Ectodermal cell (in vitro differentiated cells): Measurements from ENCODE around the gene CPA1.

Source experiments
- H3K27ac ChIP-seq: 2 replicates; pipeline ENCODE4 v1.7.0; 2013; ENCODE audit warnings: mild to moderate bottlenecking, low read depth, low read length; ENCODE audit not compliant: insufficient read depth, poor library complexity, severe bottlenecking
- H3K27me3 ChIP-seq: 2 replicates; pipeline ENCODE4 v1.7.0; 2013; ENCODE audit warnings: mild to moderate bottlenecking, low read length; ENCODE audit not compliant: insufficient read depth, control insufficient read depth, poor library complexity, severe bottlenecking
- H3K36me3 ChIP-seq: one replicate; pipeline ENCODE4 v1.7.0; 2013; ENCODE audit warnings: low read length; ENCODE audit not compliant: control insufficient read depth, insufficient read depth
- H3K4me1 ChIP-seq: one replicate; pipeline ENCODE4 v1.7.0; 2013; ENCODE audit warnings: low read length; ENCODE audit not compliant: control insufficient read depth, insufficient read depth
- H3K4me3 ChIP-seq: 2 replicates; pipeline ENCODE4 v1.7.0; 2013; ENCODE audit warnings: low read depth, low read length, control low read depth; ENCODE audit not compliant: insufficient read depth
- H3K9me3 ChIP-seq: 2 replicates; pipeline ENCODE4 v1.7.0; 2013; ENCODE audit warnings: mild to moderate bottlenecking, low read length, moderate library complexity; ENCODE audit not compliant: control insufficient read depth
- WGBS, 2 experiments: methylation state at CpG; one replicate each; pipeline ENCODE4 v1.1.7; 2013; ENCODE audit warnings: missing lambda C conversion rate in 2 of 2; 5-methylcytosine and 5-hydroxymethylcytosine counted together

The CPA1 gene

GRCh38 chr7:130356121-130356875, 24.0 kb upstream of the CPA1 start:
- 44 to 49% methylated on average over 8 to 9 of the region's 9 CpGs for WGBS, 2 experiments
- peak overlapping the region; percentile 87 for H3K27ac ChIP-seq
- H3K4me3 ChIP-seq, result no peak overlapping the region
- no peaks in the 10 kb centered on the region for H3K36me3 ChIP-seq
- H3K4me1 ChIP-seq, result peaks cover 37% of the 10 kb centered on the region
- no peaks in the 10 kb centered on the region for H3K27me3 ChIP-seq
- no peaks in the 10 kb centered on the region for H3K9me3 ChIP-seq

- 87 to 90% methylated on average over 15 to 16 of the region's 16 CpGs for WGBS, 2 experiments
- no peaks in the 10 kb centered on the region for H3K9me3 ChIP-seq
- no peak overlapping the region for H3K4me3 ChIP-seq
- no peaks in the 10 kb centered on the region for H3K27me3 ChIP-seq
- H3K4me1 ChIP-seq, result peaks cover 30% of the 10 kb centered on the region
- H3K27ac ChIP-seq, result peak overlapping the region; percentile 87
- no peaks in the 10 kb centered on the region for H3K36me3 ChIP-seq
Observed at GRCh38 chr7:130356876-130357611, 23.2 kb upstream of the CPA1 start.

- H3K4me3 ChIP-seq, result no peak overlapping the region
- no peak overlapping the region for H3K27ac ChIP-seq
- 94 to 96% methylated on average over 4 of the region's 4 CpGs for WGBS, 2 experiments
- H3K4me1 ChIP-seq, result peaks cover 19% of the 10 kb centered on the region
- no peaks in the 10 kb centered on the region for H3K36me3 ChIP-seq
- H3K9me3 ChIP-seq, result no peaks in the 10 kb centered on the region
- no peaks in the 10 kb centered on the region for H3K27me3 ChIP-seq
Observed at GRCh38 chr7:130358471-130358870, 21.8 kb upstream of the CPA1 start.

- Histone ChIP-seq H3K9me3 (no peaks in the 10 kb centered on the region), H3K27me3 (no peaks in the 10 kb centered on the region), H3K4me3 (no peak overlapping the region), H3K27ac (no peak overlapping the region), H3K4me1 (peaks cover 19% of the 10 kb centered on the region), H3K36me3 (no peaks in the 10 kb centered on the region)
- WGBS, 2 experiments, result 92 to 99% methylated on average over 5 of the region's 5 CpGs
Observed at GRCh38 chr7:130359276-130359857, 20.9 kb upstream of the CPA1 start.

- Histone ChIP-seq H3K4me1 (peaks cover 23% of the 10 kb centered on the region), H3K4me3 (no peak overlapping the region), H3K36me3 (no peaks in the 10 kb centered on the region), H3K9me3 (no peaks in the 10 kb centered on the region), H3K27me3 (no peaks in the 10 kb centered on the region), H3K27ac (no peak overlapping the region)
- 90 to 96% methylated on average over 2 to 3 of the region's 3 CpGs for WGBS, 2 experiments
Observed at GRCh38 chr7:130360518-130360917, 19.8 kb upstream of the CPA1 start.

GRCh38 chr7:130361681-130362080, 18.6 kb upstream of the CPA1 start:
- peaks cover 23% of the 10 kb centered on the region for H3K4me1 ChIP-seq
- H3K27ac ChIP-seq, result no peak overlapping the region
- no peaks in the 10 kb centered on the region for H3K9me3 ChIP-seq
- no peak overlapping the region for H3K4me3 ChIP-seq
- no peaks in the 10 kb centered on the region for H3K27me3 ChIP-seq
- H3K36me3 ChIP-seq, result no peaks in the 10 kb centered on the region
- WGBS, 2 experiments, result 93 to 95% methylated on average over 7 of the region's 7 CpGs

GRCh38 chr7:130362251-130362816, 18.0 kb upstream of the CPA1 start:
- H3K4me3 ChIP-seq, result no peak overlapping the region
- H3K9me3 ChIP-seq, result no peaks in the 10 kb centered on the region
- peaks cover 19% of the 10 kb centered on the region for H3K4me1 ChIP-seq
- H3K27me3 ChIP-seq, result no peaks in the 10 kb centered on the region
- H3K27ac ChIP-seq, result no peak overlapping the region
- 93 to 94% methylated on average over 10 of the region's 10 CpGs for WGBS, 2 experiments
- H3K36me3 ChIP-seq, result no peaks in the 10 kb centered on the region

GRCh38 chr7:130363026-130363847, 17.1 kb upstream of the CPA1 start:
- no peaks in the 10 kb centered on the region for H3K9me3 ChIP-seq
- 94 to 95% methylated on average over 8 of the region's 8 CpGs for WGBS, 2 experiments
- H3K27ac ChIP-seq, result no peak overlapping the region
- H3K4me3 ChIP-seq, result no peak overlapping the region
- H3K4me1 ChIP-seq, result peaks cover 19% of the 10 kb centered on the region
- H3K36me3 ChIP-seq, result no peaks in the 10 kb centered on the region
- no peaks in the 10 kb centered on the region for H3K27me3 ChIP-seq

GRCh38 chr7:130364451-130364850, 15.8 kb upstream of the CPA1 start:
- H3K27ac ChIP-seq, result no peak overlapping the region
- H3K4me3 ChIP-seq, result no peak overlapping the region
- WGBS, 2 experiments, result 90 to 95% methylated on average over 4 of the region's 4 CpGs
- no peaks in the 10 kb centered on the region for H3K9me3 ChIP-seq
- no peaks in the 10 kb centered on the region for H3K27me3 ChIP-seq
- H3K36me3 ChIP-seq, result no peaks in the 10 kb centered on the region
- peaks cover 19% of the 10 kb centered on the region for H3K4me1 ChIP-seq
